ENCODE measurements around the gene PAMR1.

DNA sequence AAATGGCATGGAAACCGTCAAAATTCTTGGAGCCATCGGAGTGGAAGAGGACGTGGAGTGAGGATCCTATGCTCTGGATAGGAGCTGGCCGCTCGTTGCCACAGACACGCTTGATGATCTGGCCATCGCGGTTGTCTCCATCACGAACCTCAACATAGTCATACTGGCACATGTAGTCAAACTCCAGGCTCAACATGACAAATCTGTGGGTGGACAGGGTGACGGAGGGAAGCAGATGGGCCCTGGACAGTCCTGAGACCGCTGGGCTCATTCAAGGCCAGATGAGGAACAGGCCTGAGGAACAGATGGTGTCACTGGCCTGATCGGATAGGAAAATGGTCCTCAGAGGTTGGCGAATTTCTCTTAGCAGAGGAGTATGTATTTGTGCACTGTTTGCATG is 54.8 kb downstream of the PAMR1 start:
- TF ChIP-seq POLR2A (IDR thresholded peaks at IDR 0.05; ENCODE audit: low read depth, low read length), result no peak
- no peak for TF ChIP-seq POLR2AphosphoS5 (IDR thresholded peaks at IDR 0.05; ENCODE audit: low read depth, low read length)
- TF ChIP-seq TAF1 (IDR thresholded peaks at IDR 0.05; ENCODE audit: low read depth, low read length), result no peak
- no peak for TF ChIP-seq POU2F2 (IDR thresholded peaks at IDR 0.05; ENCODE audit: low read depth, low read length)

All from GM12891 (cell line).